ENCODE data around the gene RSPH10B. TPM values are rescaled to one million over a fixed set of nuclear protein-coding genes. Genes with fewer than 3 reads are reported as not detected.
"Not testable (repeated sequence)": the region's sequence is repeated elsewhere in the genome, so short reads cannot be mapped to it uniquely, and the experiment has no call there.

Gene RSPH10B
- polyA plus RNA-seq (1.6 and 2.0 TPM in 2 replicates), polyA minus RNA-seq (1.5 and 2.0 TPM in 2 replicates)

DNA sequence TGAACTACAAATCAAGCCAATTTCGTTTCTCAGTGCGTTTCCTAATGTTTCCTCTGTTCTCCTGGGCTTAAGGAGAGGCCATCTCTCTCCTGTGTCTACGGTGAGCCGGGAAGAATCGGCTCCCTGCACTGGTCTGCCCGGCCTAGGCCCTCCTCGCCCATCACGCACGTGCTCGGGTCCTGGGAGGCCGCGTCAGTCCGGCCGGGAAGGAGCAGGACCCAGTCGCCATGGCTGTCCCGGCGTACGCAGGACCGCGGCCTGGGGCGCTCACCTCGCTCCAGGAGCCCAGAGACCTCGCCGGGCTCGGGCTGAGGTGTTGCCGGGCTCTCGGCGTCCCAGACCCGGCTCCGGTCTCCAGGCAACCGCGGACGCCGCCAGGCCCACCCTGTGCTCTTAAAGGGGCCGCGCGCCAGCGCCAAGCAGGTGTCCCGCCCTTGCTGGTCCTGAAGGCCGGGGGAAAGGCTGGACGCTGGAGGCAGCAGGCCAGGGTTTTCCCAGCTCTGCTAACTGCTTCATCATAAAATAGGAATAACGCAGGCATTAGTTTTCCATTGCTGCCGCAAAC is at the start of gene RSPH10B:
Gene RSPH10B (minus strand): TSS at position 343 of the 565 bp plus-strand sequence. CDS start 3,573 bp downstream, outside the sequence.
- H3K79me2 ChIP-seq (replicated peaks; ENCODE audit: insufficient read depth, low read length); H3K9me3 ChIP-seq (ENCODE audit: low read length); H3K9ac ChIP-seq (ENCODE audit: low read length); H3F3A ChIP-seq (ENCODE audit: insufficient read depth, low read length, poor library complexity, severe bottlenecking); H3K4me2 ChIP-seq (ENCODE audit: low read length); H3K36me3 ChIP-seq (ENCODE audit: insufficient read depth, low read length); H2AFZ ChIP-seq (ENCODE audit: low read depth, low read length); H3K27me3 ChIP-seq (ENCODE audit: insufficient read depth, low read depth, low read length); H3K27ac ChIP-seq (ENCODE audit: low read length); H3K4me3 ChIP-seq (ENCODE audit: low read length); H3K9me2 ChIP-seq (ENCODE audit: insufficient read depth, low read length); H4K20me1 ChIP-seq (ENCODE audit: insufficient read depth): not testable (repeated sequence)

DNA sequence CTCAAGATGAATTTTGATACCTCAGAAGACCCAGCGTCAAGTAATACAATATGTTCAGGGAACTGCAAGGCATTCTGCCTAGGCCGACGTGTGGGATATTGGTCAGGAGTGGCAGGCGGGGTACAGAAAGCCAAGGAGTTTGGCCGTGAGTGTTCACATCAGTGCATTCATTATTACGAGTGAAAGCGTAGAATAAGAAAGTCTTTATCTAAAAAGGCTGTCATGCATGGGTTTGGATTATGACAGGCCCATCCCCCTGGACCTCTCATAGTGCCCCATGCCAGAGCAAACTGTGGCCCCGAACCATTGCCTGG is 46.1 kb upstream of the RSPH10B start:
- no peak overlapping the region for H3K27ac ChIP-seq (ENCODE audit: low read length)
- H3K9ac ChIP-seq (ENCODE audit: low read length), result no peak overlapping the region
- no peak overlapping the region for H2AFZ ChIP-seq (ENCODE audit: low read depth, low read length)
- H3K4me2 ChIP-seq (ENCODE audit: low read length), result no peak overlapping the region
- H3K79me2 ChIP-seq (replicated peaks; ENCODE audit: insufficient read depth, low read length), result no peaks in the 10 kb centered on the region
- no peaks in the 10 kb centered on the region for H3K9me3 ChIP-seq (ENCODE audit: low read length)
- no peaks in the 10 kb centered on the region for H4K20me1 ChIP-seq (ENCODE audit: insufficient read depth)
- no peak overlapping the region for H3K4me3 ChIP-seq (ENCODE audit: low read length)
- H3K9me2 ChIP-seq (ENCODE audit: insufficient read depth, low read length), result no peaks in the 10 kb centered on the region
- H3F3A ChIP-seq (ENCODE audit: insufficient read depth, low read length, poor library complexity, severe bottlenecking), result no peaks in the 10 kb centered on the region
- TF ChIP-seq, protein P1, sequence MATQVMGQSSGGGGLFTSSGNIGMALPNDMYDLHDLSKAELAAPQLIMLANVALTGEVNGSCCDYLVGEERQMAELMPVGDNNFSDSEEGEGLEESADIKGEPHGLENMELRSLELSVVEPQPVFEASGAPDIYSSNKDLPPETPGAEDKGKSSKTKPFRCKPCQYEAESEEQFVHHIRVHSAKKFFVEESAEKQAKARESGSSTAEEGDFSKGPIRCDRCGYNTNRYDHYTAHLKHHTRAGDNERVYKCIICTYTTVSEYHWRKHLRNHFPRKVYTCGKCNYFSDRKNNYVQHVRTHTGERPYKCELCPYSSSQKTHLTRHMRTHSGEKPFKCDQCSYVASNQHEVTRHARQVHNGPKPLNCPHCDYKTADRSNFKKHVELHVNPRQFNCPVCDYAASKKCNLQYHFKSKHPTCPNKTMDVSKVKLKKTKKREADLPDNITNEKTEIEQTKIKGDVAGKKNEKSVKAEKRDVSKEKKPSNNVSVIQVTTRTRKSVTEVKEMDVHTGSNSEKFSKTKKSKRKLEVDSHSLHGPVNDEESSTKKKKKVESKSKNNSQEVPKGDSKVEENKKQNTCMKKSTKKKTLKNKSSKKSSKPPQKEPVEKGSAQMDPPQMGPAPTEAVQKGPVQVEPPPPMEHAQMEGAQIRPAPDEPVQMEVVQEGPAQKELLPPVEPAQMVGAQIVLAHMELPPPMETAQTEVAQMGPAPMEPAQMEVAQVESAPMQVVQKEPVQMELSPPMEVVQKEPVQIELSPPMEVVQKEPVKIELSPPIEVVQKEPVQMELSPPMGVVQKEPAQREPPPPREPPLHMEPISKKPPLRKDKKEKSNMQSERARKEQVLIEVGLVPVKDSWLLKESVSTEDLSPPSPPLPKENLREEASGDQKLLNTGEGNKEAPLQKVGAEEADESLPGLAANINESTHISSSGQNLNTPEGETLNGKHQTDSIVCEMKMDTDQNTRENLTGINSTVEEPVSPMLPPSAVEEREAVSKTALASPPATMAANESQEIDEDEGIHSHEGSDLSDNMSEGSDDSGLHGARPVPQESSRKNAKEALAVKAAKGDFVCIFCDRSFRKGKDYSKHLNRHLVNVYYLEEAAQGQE (IDR thresholded peaks at IDR 0.05; ENCODE audit: borderline replicate concordance), result no peak
- TF ChIP-seq, protein P2, sequence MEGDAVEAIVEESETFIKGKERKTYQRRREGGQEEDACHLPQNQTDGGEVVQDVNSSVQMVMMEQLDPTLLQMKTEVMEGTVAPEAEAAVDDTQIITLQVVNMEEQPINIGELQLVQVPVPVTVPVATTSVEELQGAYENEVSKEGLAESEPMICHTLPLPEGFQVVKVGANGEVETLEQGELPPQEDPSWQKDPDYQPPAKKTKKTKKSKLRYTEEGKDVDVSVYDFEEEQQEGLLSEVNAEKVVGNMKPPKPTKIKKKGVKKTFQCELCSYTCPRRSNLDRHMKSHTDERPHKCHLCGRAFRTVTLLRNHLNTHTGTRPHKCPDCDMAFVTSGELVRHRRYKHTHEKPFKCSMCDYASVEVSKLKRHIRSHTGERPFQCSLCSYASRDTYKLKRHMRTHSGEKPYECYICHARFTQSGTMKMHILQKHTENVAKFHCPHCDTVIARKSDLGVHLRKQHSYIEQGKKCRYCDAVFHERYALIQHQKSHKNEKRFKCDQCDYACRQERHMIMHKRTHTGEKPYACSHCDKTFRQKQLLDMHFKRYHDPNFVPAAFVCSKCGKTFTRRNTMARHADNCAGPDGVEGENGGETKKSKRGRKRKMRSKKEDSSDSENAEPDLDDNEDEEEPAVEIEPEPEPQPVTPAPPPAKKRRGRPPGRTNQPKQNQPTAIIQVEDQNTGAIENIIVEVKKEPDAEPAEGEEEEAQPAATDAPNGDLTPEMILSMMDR (IDR thresholded peaks at IDR 0.05; ENCODE audit: poor library complexity, severe bottlenecking), result no peak
- no peak for TF ChIP-seq TAF1 (IDR thresholded peaks at IDR 0.05; ENCODE audit: low read depth)
- TF ChIP-seq POLR2AphosphoS5 (IDR thresholded peaks at IDR 0.05), result no peak
- TF ChIP-seq EZH2 (IDR thresholded peaks at IDR 0.05; ENCODE audit: borderline replicate concordance, insufficient read depth, low read length, poor library complexity, severe bottlenecking), result no peak
- TF ChIP-seq EP300 (conservative IDR thresholded peaks at IDR 0.05; ENCODE audit: poor library complexity, severe bottlenecking), result no peak
- no peak for TF ChIP-seq MXI1 (conservative IDR thresholded peaks at IDR 0.05; ENCODE audit: poor library complexity, severe bottlenecking)
- H3K27me3 ChIP-seq (ENCODE audit: insufficient read depth, low read depth, low read length), result no peaks in the 10 kb centered on the region
- H3K36me3 ChIP-seq (ENCODE audit: insufficient read depth, low read length), result no peaks in the 10 kb centered on the region

DNA sequence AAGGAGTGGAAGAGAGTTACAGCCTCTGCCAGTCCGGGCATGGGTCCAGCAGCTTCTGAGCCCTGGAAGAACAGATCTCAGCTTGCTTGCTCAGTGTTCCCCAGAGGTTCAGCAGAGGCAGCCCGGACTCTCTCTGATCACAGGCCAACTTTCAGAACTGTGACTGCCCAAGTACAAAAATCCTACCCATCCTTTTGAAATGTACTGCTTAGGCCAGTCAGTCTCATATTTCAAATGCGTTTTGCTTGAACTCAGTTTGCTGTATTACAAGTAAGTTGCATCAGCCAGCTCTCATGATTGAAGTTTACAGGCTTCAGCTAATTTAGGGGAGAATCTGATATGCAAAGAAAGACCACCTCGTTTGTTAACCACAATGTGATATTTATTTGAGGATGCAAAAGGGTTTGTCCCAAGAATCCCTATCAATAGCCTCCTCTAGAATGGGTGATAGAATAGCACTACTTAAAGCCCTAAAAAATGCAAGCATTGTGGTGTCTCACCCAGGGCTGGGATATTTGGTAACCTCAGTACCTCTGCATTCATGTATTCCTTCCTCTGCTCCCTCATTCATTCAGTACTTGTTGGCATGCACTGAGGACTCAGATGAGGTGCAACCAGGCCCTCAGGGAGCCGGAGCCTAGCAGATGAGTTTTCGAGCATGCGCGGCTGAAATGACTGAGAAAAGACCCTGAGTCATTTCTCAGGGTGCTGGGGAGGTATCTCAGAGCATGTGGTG is 45.6 kb upstream of the RSPH10B start:
- no peak overlapping the region for H3K4me2 ChIP-seq (ENCODE audit: low read length)
- TF ChIP-seq, protein P1 (IDR thresholded peaks at IDR 0.05; ENCODE audit: borderline replicate concordance), result no peak
- TF ChIP-seq TAF1 (IDR thresholded peaks at IDR 0.05; ENCODE audit: low read depth), result no peak
- no peaks in the 10 kb centered on the region for H3K79me2 ChIP-seq (replicated peaks; ENCODE audit: insufficient read depth, low read length)
- no peak overlapping the region for H2AFZ ChIP-seq (ENCODE audit: low read depth, low read length)
- no peaks in the 10 kb centered on the region for H3F3A ChIP-seq (ENCODE audit: insufficient read depth, low read length, poor library complexity, severe bottlenecking)
- no peaks in the 10 kb centered on the region for H3K9me3 ChIP-seq (ENCODE audit: low read length)
- no peaks in the 10 kb centered on the region for H3K36me3 ChIP-seq (ENCODE audit: insufficient read depth, low read length)
- no peak overlapping the region for H3K4me3 ChIP-seq (ENCODE audit: low read length)
- H3K9ac ChIP-seq (ENCODE audit: low read length), result no peak overlapping the region
- H3K27ac ChIP-seq (ENCODE audit: low read length), result no peak overlapping the region
- H3K9me2 ChIP-seq (ENCODE audit: insufficient read depth, low read length), result no peaks in the 10 kb centered on the region
- no peaks in the 10 kb centered on the region for H4K20me1 ChIP-seq (ENCODE audit: insufficient read depth)
- no peaks in the 10 kb centered on the region for H3K27me3 ChIP-seq (ENCODE audit: insufficient read depth, low read depth, low read length)
